MCF 10A (cell line): Measurements from ENCODE around the gene MMP17. TPM values are rescaled to one million over a fixed set of nuclear protein-coding genes. Genes with fewer than 3 reads are reported as not detected.

Experiments
- BruUV-seq: library from RNA; stranded (reverse); fragments of 400-500 nt; replicated peaks from 2 replicates; lab custom pipeline; 2021; lab: Mats Ljungman, UMichigan
- CTCF ChIA-PET: fragments of 300-600 bp; sonication (Branson Sonifier 250); formaldehyde crosslinking; extraction: SDS; loops from one replicate; lab custom pipeline; 2021; ENCODE audit warnings: antibody characterized with exemption, inconsistent platforms; lab: Yijun Ruan, JAX
- POLR2A ChIA-PET: fragments of 300-600, 350-650 bp; sonication (Branson Sonifier 250); formaldehyde crosslinking; extraction: SDS; loops from one replicate; lab custom pipeline; 2020; ENCODE audit warnings: antibody characterized with exemption, inconsistent platforms; lab: Yijun Ruan, JAX
- DNase-seq: peaks from one replicate; pipeline ENCODE4 v3.0.0-alpha.2; 2018; ENCODE audit not compliant: unreplicated experiment
- H3K27ac Mint-ChIP-seq: one replicate; pipeline ENCODE4 v1.8.0; 2022; ENCODE audit warnings: mild to moderate bottlenecking, low read depth, mixed read lengths; ENCODE audit not compliant: unreplicated experiment
- H3K27me3 Mint-ChIP-seq: one replicate; pipeline ENCODE4 v1.8.0; 2022; ENCODE audit warnings: mixed read lengths; ENCODE audit not compliant: insufficient read depth, unreplicated experiment
- H3K36me3 Mint-ChIP-seq: one replicate; pipeline ENCODE4 v1.8.0; 2022; ENCODE audit warnings: mild to moderate bottlenecking, moderate library complexity, mixed read lengths; ENCODE audit not compliant: insufficient read depth, unreplicated experiment
- H3K4me1 Mint-ChIP-seq: one replicate; pipeline ENCODE4 v1.8.0; 2022; ENCODE audit warnings: mixed read lengths; ENCODE audit not compliant: insufficient read depth, unreplicated experiment
- H3K4me3 Mint-ChIP-seq: one replicate; pipeline ENCODE4 v1.8.0; 2022; ENCODE audit warnings: mild to moderate bottlenecking, moderate library complexity, mixed read lengths; ENCODE audit not compliant: unreplicated experiment
- H3K9me3 Mint-ChIP-seq: one replicate; pipeline ENCODE4 v1.8.0; 2022; ENCODE audit warnings: mixed read lengths; ENCODE audit not compliant: unreplicated experiment
- intact Hi-C: fragments of 100-400 bp; cut with micrococcal nuclease; formaldehyde crosslinking; loops from 2 replicates; pipeline ENCODE4 v1.14.1; 2022
- total RNA-seq: library from RNA; stranded (reverse); gene quantifications from 2 replicates; pipeline ENCODE4 v1.2.3, GENCODE V29; 2022
- TF ChIP-seq, protein P1 (sequence below): fragments of 200-600 bp; IDR thresholded peaks from one replicate; pipeline ENCODE4 v1.8.0; 2022; ENCODE audit warnings: antibody characterized with exemption, mild to moderate bottlenecking; ENCODE audit not compliant: unreplicated experiment

The MMP17 gene
- total RNA-seq, 1 experiment from 2014 or later, result 5.4 TPM

DNA sequence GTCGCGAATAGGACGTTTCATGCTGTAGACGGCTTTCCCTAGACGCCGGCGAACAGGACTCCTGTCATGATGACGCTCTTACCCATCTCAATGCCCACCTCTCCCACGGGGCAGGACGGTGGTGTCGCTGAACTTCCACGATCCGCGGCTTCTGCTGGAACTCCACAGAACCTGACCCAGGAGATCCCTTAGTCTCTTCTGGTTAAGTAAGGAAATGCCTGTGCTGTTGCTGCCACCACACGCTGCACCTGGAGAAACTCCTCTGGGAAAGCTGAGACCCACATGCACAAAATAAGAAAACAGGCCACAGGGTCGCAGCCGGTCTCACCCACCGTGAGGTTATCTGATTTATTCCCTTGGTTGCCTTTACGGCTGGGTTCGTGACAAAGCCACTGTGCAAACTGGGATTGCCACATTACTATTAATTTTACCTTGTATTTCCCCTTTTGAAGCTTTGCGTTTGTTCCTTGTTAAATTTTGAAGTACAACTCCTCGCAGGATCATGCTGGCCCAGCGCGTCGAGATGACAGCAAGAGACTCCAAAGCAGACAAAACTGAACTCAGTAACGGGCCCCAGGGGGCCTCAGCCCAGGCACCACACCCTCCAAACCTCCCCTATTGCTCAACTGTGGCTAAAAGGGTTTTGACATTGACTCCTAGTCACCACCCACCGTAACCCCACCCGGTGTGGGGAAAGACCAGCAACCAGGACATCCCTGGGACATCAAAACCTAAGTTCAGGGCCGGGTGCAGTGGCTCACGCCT, 9.2 kb upstream of the MMP17 start:
- no peaks in the 10 kb centered on the region for H3K27me3 Mint-ChIP-seq
- no peak overlapping the region for H3K4me3 Mint-ChIP-seq
- no peaks in the 10 kb centered on the region for H3K4me1 Mint-ChIP-seq
- no peaks in the 10 kb centered on the region for H3K36me3 Mint-ChIP-seq
- BruUV-seq, result no TSS peak
- ChIA-PET POLR2A (interaction anchor here (0.9 kb wide), 1 partner anchor 10 kb away, joined by 3 read pairs; no protein-coding TSS in a partner anchor), CTCF (interaction anchor here (0.6 kb wide), 1 partner anchor 734 kb away, joined by 3 read pairs; no protein-coding TSS in a partner anchor)
- DNase-seq, result no peak
- TF ChIP-seq, protein P1, sequence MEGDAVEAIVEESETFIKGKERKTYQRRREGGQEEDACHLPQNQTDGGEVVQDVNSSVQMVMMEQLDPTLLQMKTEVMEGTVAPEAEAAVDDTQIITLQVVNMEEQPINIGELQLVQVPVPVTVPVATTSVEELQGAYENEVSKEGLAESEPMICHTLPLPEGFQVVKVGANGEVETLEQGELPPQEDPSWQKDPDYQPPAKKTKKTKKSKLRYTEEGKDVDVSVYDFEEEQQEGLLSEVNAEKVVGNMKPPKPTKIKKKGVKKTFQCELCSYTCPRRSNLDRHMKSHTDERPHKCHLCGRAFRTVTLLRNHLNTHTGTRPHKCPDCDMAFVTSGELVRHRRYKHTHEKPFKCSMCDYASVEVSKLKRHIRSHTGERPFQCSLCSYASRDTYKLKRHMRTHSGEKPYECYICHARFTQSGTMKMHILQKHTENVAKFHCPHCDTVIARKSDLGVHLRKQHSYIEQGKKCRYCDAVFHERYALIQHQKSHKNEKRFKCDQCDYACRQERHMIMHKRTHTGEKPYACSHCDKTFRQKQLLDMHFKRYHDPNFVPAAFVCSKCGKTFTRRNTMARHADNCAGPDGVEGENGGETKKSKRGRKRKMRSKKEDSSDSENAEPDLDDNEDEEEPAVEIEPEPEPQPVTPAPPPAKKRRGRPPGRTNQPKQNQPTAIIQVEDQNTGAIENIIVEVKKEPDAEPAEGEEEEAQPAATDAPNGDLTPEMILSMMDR, result no peak
- H3K27ac Mint-ChIP-seq, result no peak overlapping the region
- intact Hi-C loops, result no loop called here
- H3K9me3 Mint-ChIP-seq, result no peaks in the 10 kb centered on the region

DNA sequence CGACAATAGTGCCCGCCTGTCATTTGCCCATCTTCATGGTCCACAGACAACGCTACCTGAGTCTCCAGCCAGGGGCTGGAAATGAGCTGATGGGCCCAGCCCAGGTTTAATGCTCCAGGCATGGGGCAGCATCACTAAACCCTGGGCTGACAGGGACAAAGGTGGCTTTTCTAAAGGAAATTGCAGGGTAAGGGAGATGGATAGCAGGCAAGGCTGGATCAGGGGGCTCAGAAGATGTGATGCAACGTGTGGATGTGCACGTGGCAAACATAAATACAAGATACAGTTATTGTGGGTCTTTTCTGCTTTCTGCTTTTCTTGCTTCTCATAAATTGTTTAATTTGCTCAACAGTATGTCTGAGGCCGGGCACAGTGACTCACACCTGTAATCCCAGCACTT, 3.7 kb upstream of the MMP17 start:
- ChIA-PET CTCF (interaction anchor here (0.7 kb wide), 1 partner anchor 205 kb away, joined by 3 read pairs; no protein-coding TSS in a partner anchor), POLR2A (no interaction called here)
- no TSS peak for BruUV-seq
- H3K4me3 Mint-ChIP-seq, result no peak overlapping the region
- DNase-seq, result no peak
- intact Hi-C loops, result no loop called here
- peaks cover 13% of the 10 kb centered on the region for H3K4me1 Mint-ChIP-seq
- no peak overlapping the region for H3K27ac Mint-ChIP-seq
- no peaks in the 10 kb centered on the region for H3K36me3 Mint-ChIP-seq
- no peaks in the 10 kb centered on the region for H3K27me3 Mint-ChIP-seq
- no peaks in the 10 kb centered on the region for H3K9me3 Mint-ChIP-seq
- TF ChIP-seq, protein P1, result no peak

DNA sequence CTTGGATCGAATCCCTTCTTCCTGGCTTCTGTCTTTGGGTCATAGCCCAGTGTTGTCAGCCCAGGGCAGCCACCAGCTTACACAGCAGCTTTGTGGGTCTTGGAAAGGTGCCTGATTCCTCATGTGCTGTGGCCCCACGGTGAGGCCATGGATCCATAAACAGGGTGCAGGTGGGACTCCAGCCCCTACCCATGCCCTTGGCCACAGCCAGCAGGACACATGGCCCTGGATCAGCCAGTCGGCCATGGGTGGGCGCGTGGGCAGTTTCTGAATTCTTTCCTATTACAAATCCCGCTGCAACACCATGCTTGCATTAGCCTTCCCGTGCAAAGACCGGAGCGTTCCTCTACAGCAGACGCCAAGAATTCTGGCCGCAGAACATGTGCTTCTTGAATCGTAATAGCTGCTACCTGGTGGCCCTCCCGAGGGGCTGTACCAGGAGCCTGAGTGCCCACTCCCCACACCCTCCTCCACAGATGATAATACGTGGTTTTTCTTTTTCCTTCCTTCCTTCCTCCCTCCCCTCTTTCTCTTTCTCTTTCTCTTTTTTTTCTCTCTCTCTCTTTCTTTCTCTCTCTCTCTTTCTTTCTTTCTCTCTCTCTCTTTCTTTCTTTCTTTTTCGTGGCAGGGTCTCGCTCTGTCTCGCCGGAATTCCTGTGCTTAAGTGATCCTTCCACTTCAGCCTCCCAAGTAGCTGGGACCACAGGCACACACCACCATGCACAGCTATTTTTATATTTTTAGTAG, 2.9 kb upstream of the MMP17 start:
- Mint-ChIP-seq H3K27ac (no peak overlapping the region), H3K27me3 (no peaks in the 10 kb centered on the region), H3K4me3 (no peak overlapping the region), H3K9me3 (no peaks in the 10 kb centered on the region), H3K4me1 (peaks cover 13% of the 10 kb centered on the region), H3K36me3 (no peaks in the 10 kb centered on the region)
- intact Hi-C loops, result no loop called here
- POLR2A ChIA-PET, result interaction anchor here (0.6 to 0.7 kb wide), 2 partner anchors 167 to 206 kb away, joined by 3 read pairs; no protein-coding TSS in a partner anchor
- BruUV-seq, result no TSS peak
- TF ChIP-seq, protein P1, result no peak
- CTCF ChIA-PET, result interaction anchor here (0.7 to 1.0 kb wide), 4 partner anchors 12 to 205 kb away, joined by 3 to 4 read pairs (median 3); no protein-coding TSS in a partner anchor
- DNase-seq, result peak; percentile 36
